Left lung (tissue), 10 donors: Measurements from ENCODE around the gene FKBP1A. TPM values are rescaled to one million over a fixed set of nuclear protein-coding genes. Genes with fewer than 3 reads are reported as not detected.

Source experiments
- ATAC-seq: fragments of 200-7000 bp; cut with Tn5 transposase; one replicate; pipeline ENCODE4 v1.9.1; 2020; ENCODE audit warnings: moderate library complexity
- DNase-seq, 4 donors: peaks; one replicate each; pipeline ENCODE4 v3.0.0-alpha.2; 2013 to 2020
- H3K27ac ChIP-seq, 2 donors: fragments of 200-600 bp; sonication (generic) in 1 of 2; one replicate each; pipeline versions ENCODE4 v1.5.0 to v1.8.0; 2020 to 2021
- H3K27me3 ChIP-seq, 2 donors: fragments of 200-600 bp; sonication (generic) in 1 of 2; one replicate each; pipeline versions ENCODE4 v1.5.0 to v1.8.0; 2020 to 2021
- H3K36me3 ChIP-seq, 2 donors: fragments of 200-600 bp; sonication (generic) in 1 of 2; one replicate each; pipeline versions ENCODE4 v1.5.0 to v1.8.0; 2020 to 2021
- H3K4me1 ChIP-seq, 2 donors: fragments of 200-600 bp; one replicate each; pipeline ENCODE4 v1.8.0; 2021
- H3K4me3 ChIP-seq, 2 donors: fragments of 200-600 bp; sonication (generic) in 1 of 2; one replicate each; pipeline versions ENCODE4 v1.5.0 to v1.8.0; 2020 to 2021; ENCODE audit warnings: mild to moderate bottlenecking in 1 of 2
- H3K9me3 ChIP-seq, 2 donors: fragments of 200-600 bp; sonication (generic) in 1 of 2; one replicate each; pipeline versions ENCODE4 v1.5.0 to v1.8.0; 2020 to 2021
- intact Hi-C, 2 donors: fragments of 100-400 bp; cut with DNase I; formaldehyde crosslinking; loops; one replicate each; pipeline versions ENCODE4 v1.11.2 to v1.14.2; 2022
- polyA plus RNA-seq, 6 donors: library from polyadenylated mRNA; unstranded; fragments of 120-200 nt; gene quantifications; one replicate each; pipeline ENCODE4 v1.2.1, GENCODE V29; 2013; ENCODE audit not compliant: insufficient read length in 6 of 6
- total RNA-seq, 2 donors: library from RNA; stranded (reverse); fragmentation: NEBNext Ultra II Directional; extraction: Animal tissue kit (Norgen Biotek cat#: 25700); gene quantifications; one replicate each; pipeline ENCODE4 v1.2.1, GENCODE V29; 2021
- TF ChIP-seq, protein P1 (sequence below), 2 donors: fragments of 200-600 bp; sonication (generic) in 1 of 2; IDR thresholded peaks; one replicate each; pipeline versions ENCODE4 v1.5.0 to v1.8.0; 2021; ENCODE audit warnings: antibody characterized with exemption in 2 of 2
- donor health status: DM: no; HTN: yes; CAD: no.
- donor health status: DM: no; HTN: no; CAD: no.

Gene FKBP1A
- total and polyA plus RNA-seq, 8 donors: 278 to 507 (median 439) TPM

DNA sequence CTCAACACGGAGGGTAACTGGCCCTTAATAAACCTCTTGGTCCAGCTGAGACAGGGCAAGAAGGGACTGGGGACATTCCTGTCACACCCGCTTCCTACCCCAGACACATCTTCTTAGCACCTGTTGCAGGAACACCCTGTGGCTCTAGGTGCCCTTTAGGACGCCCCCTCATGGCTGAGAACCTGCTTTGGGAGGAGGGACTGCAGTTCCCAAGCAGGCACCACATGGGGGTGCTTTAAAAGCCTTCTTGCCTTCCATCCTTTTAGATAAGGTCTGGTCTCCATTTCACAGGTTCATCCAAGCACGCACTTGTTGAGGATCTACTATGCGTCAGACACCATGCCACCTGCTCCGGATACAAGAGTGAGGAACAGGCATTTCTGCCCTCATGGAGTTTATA, 47.2 kb upstream of the FKBP1A start:
- TF ChIP-seq, protein P1, sequence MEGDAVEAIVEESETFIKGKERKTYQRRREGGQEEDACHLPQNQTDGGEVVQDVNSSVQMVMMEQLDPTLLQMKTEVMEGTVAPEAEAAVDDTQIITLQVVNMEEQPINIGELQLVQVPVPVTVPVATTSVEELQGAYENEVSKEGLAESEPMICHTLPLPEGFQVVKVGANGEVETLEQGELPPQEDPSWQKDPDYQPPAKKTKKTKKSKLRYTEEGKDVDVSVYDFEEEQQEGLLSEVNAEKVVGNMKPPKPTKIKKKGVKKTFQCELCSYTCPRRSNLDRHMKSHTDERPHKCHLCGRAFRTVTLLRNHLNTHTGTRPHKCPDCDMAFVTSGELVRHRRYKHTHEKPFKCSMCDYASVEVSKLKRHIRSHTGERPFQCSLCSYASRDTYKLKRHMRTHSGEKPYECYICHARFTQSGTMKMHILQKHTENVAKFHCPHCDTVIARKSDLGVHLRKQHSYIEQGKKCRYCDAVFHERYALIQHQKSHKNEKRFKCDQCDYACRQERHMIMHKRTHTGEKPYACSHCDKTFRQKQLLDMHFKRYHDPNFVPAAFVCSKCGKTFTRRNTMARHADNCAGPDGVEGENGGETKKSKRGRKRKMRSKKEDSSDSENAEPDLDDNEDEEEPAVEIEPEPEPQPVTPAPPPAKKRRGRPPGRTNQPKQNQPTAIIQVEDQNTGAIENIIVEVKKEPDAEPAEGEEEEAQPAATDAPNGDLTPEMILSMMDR (IDR thresholded peaks at IDR 0.05): no peak
- intact Hi-C loops: no loop called here
- no peak overlapping the region for H3K4me3 ChIP-seq
- H3K27me3 ChIP-seq: no peaks in the 10 kb centered on the region
- ATAC-seq: no peak
- no peak for DNase-seq
- no peak overlapping the region for H3K27ac ChIP-seq
- H3K36me3 ChIP-seq: peaks cover 7 to 59% of the 10 kb centered on the region in 2 donors
- H3K9me3 ChIP-seq: no peaks in the 10 kb centered on the region
- peaks cover 0 to 9% of the 10 kb centered on the region in 2 donors for H3K4me1 ChIP-seq

DNA sequence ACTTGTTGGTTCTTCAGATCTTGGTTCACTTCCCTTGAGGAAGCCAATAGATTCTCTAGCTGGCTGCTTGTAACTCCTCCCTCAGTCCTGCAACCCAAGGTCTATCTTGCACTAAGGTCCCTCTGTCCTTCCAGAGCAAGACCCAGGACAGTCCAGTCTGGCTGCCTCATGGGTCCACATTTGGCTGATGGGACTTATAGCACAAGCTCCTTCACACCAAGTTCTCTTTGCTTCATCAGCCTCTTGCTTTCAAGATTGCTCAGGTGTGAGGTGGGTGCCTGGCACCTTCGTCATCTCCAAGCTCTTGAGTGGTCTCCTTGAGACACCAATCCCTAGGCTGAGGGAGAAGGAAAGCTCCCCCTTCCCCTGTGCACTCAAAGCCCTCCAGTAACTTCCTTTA, 45.5 kb upstream of the FKBP1A start:
- H3K4me1 ChIP-seq: peaks cover 0 to 25% of the 10 kb centered on the region in 2 donors
- no peaks in the 10 kb centered on the region for H3K27me3 ChIP-seq
- H3K9me3 ChIP-seq: no peaks in the 10 kb centered on the region
- intact Hi-C loops: loop anchor here in 1 of 2 donors (2.0 kb wide), 1 partner anchor 126 kb away; no protein-coding TSS in a partner anchor
- no peak for DNase-seq
- no peak overlapping the region for H3K27ac ChIP-seq
- ATAC-seq: no peak
- H3K36me3 ChIP-seq: peaks cover 0 to 42% of the 10 kb centered on the region in 2 donors
- H3K4me3 ChIP-seq: no peak overlapping the region
- TF ChIP-seq, protein P1 (IDR thresholded peaks at IDR 0.05): no peak

DNA sequence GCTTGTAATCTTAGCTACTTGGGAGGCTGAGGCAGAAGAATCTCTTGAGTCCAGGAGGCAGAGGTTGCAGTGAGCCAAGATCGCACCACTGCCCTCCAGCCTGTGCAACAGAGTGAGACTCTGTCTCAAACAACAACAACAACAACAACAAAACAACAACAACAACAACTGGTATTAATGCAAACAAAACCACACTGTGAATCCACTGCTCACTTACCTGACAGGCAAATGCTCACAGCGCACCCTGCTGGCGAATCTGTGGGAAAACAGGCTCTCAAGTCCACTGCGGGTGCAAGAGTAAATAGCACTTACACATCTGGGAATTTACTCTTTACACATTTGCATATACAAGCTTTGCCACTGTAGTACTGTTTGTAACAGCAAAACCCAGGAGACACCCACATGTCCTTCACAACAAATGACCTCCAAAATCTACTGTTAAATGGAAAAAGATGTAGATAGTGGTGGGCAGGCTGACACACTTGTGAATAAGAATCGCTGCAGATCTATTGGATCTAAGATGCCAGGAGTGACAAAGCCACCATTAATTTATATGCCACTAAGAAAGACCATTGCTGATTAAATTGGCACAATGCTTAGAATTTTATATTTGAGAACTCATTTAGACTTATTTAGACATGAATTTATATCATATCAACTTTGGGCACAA, 44.5 kb upstream of the FKBP1A start:
- Histone ChIP-seq H3K4me3 (no peak overlapping the region), H3K27ac (no peak overlapping the region), H3K4me1 (peaks cover 0 to 25% of the 10 kb centered on the region in 2 donors), H3K27me3 (no peaks in the 10 kb centered on the region), H3K9me3 (no peaks in the 10 kb centered on the region), H3K36me3 (peaks cover 0 to 32% of the 10 kb centered on the region in 2 donors)
- peak; percentile 89 for ATAC-seq
- TF ChIP-seq, protein P1 (IDR thresholded peaks at IDR 0.05): peak; percentile 72 to 93
- DNase-seq: peak; percentile 30 to 93 (median 70)
- intact Hi-C loops: no loop called here

DNA sequence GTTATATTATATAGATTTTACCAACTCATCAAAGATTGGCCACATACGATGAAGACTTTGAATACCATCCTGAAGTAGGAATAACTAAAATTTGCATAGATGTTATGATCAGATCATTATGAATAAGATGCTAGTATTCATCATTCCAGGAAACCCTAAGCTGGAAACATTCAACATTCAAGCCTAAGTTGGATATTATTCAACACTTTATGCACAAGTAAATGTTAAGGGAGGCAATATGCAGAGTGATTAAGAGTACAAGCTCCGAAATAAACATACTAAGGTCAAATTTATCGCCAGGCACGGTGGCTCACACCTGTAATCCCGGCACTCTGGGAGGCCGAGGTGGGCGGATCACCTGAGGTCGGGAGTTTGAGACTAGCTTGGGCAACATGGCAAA, 43.4 kb upstream of the FKBP1A start:
- Histone ChIP-seq H3K9me3 (no peaks in the 10 kb centered on the region), H3K27me3 (no peaks in the 10 kb centered on the region), H3K27ac (no peak overlapping the region), H3K4me3 (no peak overlapping the region), H3K4me1 (peaks cover 0 to 25% of the 10 kb centered on the region in 2 donors), H3K36me3 (peaks cover 0 to 21% of the 10 kb centered on the region in 2 donors)
- no peak for DNase-seq
- ATAC-seq: no peak
- TF ChIP-seq, protein P1 (IDR thresholded peaks at IDR 0.05): no peak
- intact Hi-C loops: no loop called here

DNA sequence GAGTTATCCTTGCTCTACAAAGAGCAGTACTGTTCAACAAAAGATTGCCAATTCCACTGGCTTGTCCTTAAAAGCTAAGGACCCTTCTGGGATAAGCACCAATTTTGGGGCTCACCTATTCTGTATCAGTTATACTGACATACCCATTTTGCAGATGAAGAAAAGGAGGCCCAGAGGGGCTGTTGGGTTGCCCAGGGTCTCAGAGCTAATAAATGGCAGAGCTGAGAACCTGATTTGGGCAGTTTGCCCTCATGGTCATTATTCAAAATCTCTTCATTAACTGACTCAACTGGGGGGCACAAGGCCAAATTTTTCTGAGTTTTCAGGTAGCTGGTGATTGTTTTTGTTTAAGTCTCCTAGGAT, 42.5 kb upstream of the FKBP1A start:
- ATAC-seq: no peak
- intact Hi-C loops: no loop called here
- Histone ChIP-seq H3K9me3 (no peaks in the 10 kb centered on the region), H3K27ac (peak overlapping the region in 1 of 2 donors; percentile 62), H3K36me3 (peaks cover 0 to 12% of the 10 kb centered on the region in 2 donors), H3K27me3 (no peaks in the 10 kb centered on the region), H3K4me1 (peaks cover 0 to 25% of the 10 kb centered on the region in 2 donors), H3K4me3 (no peak overlapping the region)
- TF ChIP-seq, protein P1 (IDR thresholded peaks at IDR 0.05): no peak
- DNase-seq: no peak
